Retinal pigment epithelial cell (primary cell): Measurements from ENCODE around the gene YBX3.

Experiments
- DNase-seq: peaks from one replicate; pipeline ENCODE4 v3.0.0-alpha.2; 2010; ENCODE audit warnings: low read depth
- H3K4me3 ChIP-seq: 2 replicates; pipeline ENCODE4 v1.5.1; 2011; ENCODE audit warnings: mild to moderate bottlenecking, low read length, control low read depth, moderate library complexity
- CTCF ChIP-seq: conservative IDR thresholded peaks from 2 replicates; pipeline ENCODE4 v1.5.1; 2011; ENCODE audit warnings: low read depth, low read length, control low read depth, inconsistent platforms

YBX3 gene

GRCh38 chr12:10722905-10723746, at the start of gene YBX3:
Gene YBX3 (minus strand): TSS chr12:10723323. CDS start chr12:10723111, 212 bp downstream.
- no peak for DNase-seq
- H3K4me3 ChIP-seq = peak within 1 kb of the TSS; percentile 92
- TF ChIP-seq CTCF = no peak

GRCh38 chr12:10771132-10771733, 48.1 kb upstream of the YBX3 start:
- no peak for DNase-seq
- no peak overlapping the region for H3K4me3 ChIP-seq

GRCh38 chr12:10759657-10760056, 36.5 kb upstream of the YBX3 start:
- no peak for DNase-seq
- TF ChIP-seq CTCF = no peak
- H3K4me3 ChIP-seq = no peak overlapping the region

More at GRCh38 chr12:10771132-10771733, 48.1 kb upstream of the YBX3 start:
- peak; percentile 56 for TF ChIP-seq CTCF

- DNase-seq = no peak
- H3K4me3 ChIP-seq = no peak overlapping the region
- no peak for TF ChIP-seq CTCF
Measured at GRCh38 chr12:10756194-10756593, 33.1 kb upstream of the YBX3 start.

GRCh38 chr12:10753059-10753458, 29.9 kb upstream of the YBX3 start:
- no peak overlapping the region for H3K4me3 ChIP-seq
- no peak for TF ChIP-seq CTCF
- DNase-seq = no peak

GRCh38 chr12:10750385-10750727, 27.2 kb upstream of the YBX3 start:
- DNase-seq = no peak
- TF ChIP-seq CTCF = no peak
- no peak overlapping the region for H3K4me3 ChIP-seq
